A375 (cell line): ENCODE results near the gene FLNC. TPM values are rescaled to one million over a fixed set of nuclear protein-coding genes. Genes with fewer than 3 reads are reported as not detected.

Source experiments
- total RNA-seq: library from RNA; depleted of rRNA; stranded (reverse); fragments of >200 nt; shearing (Covaris generic); gene quantifications from 2 replicates; pipeline ENCODE4 v1.2.3, GENCODE V29; 2014; rRNA removed

FLNC gene, protein sequence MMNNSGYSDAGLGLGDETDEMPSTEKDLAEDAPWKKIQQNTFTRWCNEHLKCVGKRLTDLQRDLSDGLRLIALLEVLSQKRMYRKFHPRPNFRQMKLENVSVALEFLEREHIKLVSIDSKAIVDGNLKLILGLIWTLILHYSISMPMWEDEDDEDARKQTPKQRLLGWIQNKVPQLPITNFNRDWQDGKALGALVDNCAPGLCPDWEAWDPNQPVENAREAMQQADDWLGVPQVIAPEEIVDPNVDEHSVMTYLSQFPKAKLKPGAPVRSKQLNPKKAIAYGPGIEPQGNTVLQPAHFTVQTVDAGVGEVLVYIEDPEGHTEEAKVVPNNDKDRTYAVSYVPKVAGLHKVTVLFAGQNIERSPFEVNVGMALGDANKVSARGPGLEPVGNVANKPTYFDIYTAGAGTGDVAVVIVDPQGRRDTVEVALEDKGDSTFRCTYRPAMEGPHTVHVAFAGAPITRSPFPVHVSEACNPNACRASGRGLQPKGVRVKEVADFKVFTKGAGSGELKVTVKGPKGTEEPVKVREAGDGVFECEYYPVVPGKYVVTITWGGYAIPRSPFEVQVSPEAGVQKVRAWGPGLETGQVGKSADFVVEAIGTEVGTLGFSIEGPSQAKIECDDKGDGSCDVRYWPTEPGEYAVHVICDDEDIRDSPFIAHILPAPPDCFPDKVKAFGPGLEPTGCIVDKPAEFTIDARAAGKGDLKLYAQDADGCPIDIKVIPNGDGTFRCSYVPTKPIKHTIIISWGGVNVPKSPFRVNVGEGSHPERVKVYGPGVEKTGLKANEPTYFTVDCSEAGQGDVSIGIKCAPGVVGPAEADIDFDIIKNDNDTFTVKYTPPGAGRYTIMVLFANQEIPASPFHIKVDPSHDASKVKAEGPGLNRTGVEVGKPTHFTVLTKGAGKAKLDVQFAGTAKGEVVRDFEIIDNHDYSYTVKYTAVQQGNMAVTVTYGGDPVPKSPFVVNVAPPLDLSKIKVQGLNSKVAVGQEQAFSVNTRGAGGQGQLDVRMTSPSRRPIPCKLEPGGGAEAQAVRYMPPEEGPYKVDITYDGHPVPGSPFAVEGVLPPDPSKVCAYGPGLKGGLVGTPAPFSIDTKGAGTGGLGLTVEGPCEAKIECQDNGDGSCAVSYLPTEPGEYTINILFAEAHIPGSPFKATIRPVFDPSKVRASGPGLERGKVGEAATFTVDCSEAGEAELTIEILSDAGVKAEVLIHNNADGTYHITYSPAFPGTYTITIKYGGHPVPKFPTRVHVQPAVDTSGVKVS (N-terminal part only)
- total RNA-seq: 0.03 TPM in 1 of 2 replicates, not detected in the other

DNA sequence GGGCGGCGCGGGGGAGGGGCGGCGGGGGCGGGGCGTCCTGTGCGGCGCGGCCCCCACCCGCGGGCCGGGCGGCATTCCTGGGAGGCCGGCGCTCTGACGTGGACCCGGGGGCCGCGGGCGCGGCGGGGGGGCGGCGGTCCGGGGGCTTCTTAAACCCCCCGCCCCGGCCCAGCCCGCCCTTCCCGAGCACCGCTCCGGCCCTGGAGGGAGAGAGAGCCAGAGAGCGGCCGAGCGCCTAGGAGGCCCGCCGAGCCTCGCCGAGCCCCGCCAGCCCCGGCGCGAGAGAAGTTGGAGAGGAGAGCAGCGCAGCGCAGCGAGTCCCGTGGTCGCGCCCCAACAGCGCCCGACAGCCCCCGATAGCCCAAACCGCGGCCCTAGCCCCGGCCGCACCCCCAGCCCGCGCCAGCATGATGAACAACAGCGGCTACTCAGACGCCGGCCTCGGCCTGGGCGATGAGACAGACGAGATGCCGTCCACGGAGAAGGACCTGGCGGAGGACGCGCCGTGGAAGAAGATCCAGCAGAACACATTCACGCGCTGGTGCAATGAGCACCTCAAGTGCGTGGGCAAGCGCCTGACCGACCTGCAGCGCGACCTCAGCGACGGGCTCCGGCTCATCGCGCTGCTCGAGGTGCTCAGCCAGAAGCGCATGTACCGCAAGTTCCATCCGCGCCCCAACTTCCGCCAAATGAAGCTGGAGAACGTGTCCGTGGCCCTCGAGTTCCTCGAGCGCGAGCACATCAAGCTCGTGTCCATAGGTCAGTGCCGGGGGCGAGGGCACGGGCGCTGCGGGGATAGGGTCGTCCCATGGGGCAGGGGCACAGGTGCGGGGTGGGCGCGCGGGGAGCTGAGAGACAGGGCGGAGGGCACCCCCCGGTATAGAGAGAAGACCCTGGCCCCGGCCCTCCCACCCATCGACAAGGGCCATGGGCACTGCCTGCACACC is at the start of gene FLNC:
TSS of gene FLNC (plus strand) at position 176 of the 947 bp plus-strand sequence. CDS start at position 408, 232 bp downstream.

DNA sequence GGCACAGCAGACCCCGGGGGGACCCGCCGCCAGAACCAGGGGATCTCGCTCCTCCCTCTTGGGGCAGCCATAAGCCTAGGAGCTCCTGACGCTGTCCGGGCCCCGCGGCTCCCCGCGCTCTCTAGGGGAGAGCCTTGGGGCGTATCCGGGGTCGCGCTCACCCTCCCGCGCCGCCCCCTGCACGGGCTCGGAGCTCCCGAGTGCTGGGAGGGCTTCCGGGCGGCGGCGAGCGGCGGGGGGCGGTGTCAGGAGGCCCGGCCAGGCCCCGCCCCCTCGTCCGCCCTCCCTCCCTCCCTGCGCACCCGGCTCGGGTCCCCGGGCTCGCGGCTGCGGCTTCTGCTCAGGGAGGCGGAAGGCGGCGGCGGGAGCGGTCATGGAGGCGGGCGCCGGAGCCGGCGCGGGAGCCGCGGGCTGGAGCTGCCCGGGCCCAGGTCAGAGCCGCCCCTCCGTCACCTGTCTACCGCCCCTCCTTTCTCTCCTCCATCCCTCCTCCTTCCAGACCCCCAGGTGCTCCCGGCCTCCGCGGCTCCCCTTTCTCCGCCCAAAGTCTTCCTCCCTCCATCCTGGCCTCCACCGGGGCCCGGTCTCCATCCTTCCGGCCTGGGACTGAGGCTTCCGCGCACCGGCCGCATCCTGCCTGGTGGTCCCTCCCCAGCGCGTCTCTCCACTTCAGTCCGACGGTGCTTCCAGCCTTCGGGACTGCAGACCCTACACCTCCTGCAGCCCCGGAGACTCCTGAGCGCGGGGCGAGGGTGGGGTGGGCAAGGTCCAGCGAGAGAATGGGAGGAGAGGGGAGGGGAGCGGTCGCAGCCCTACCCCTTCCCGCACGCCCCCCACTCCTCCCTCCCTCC is 38.9 kb upstream of the FLNC start, which contains the start of gene CCDC136:
TSS of gene CCDC136 (plus strand) at position 848 of the 851 bp plus-strand sequence. CDS start 444 bp downstream, outside the sequence.

DNA sequence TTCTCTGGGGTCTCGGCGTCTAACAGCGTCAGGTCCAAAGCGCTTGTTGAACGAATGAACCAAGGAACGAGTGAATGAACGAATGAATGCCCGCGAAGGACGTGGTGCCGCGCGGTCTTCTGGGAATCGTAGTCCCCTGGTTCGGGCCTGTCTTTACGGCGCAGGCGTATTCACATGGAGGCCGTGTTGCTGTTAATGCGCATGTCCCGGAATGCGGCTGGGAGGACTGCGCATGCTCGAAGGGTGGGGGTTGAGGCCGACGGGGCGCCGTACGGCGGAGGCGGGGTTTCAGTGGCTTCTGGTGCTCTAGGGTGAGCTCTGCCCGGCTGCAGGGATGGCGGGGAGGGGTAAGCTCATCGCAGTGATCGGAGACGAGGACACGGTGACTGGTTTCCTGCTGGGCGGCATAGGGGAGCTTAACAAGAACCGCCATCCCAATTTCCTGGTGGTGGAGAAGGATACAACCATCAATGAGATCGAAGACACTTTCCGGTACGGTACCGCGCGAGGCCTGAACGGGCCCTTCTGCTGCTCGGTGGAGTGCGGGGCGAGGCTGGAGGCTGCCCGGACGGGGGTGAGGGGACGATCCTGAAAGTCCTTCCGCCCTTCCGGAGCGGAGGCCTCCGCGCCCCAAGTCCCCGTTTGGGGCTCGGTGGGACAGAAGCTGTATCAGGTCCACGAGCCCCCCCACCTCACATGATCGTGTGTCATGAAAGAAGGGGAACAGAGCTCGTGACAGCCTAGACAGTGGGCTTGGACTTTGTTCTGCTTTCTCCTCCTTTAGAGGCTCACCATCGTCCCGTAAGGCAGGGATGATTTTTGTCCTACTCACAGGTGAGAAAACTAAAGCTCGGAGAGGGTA is 32.6 kb downstream of the FLNC start, which contains the start of gene ATP6V1F:
TSS of gene ATP6V1F (plus strand) at position 286 of the 862 bp plus-strand sequence. CDS start at position 335, 49 bp downstream.

Other genes with a start within 250 kb of the FLNC start
- 0.87 and 1.1 TPM in 2 replicates for gene GARIN1A, start 158.1 kb upstream of the FLNC start, total RNA-seq
- gene CALU, start 91.0 kb upstream of the FLNC start, total RNA-seq: 207 and 249 TPM in 2 replicates
- gene OPN1SW, start 54.6 kb upstream of the FLNC start, total RNA-seq: not detected in 2 replicates
- 17.5 and 19.4 TPM in 2 replicates for gene CCDC136, start 38.4 kb upstream of the FLNC start, total RNA-seq
- gene ATP6V1F, start 32.5 kb downstream of the FLNC start, total RNA-seq: 96.2 and 110 TPM in 2 replicates
- not detected in 2 replicates for gene KCP, start 80.3 kb downstream of the FLNC start, total RNA-seq
- 1.4 and 2.6 TPM in 2 replicates for gene IRF5, start 107.5 kb downstream of the FLNC start, total RNA-seq
- 41.9 and 43.8 TPM in 2 replicates for gene TNPO3, start 224.7 kb downstream of the FLNC start, total RNA-seq